Measurements from ENCODE around the gene DUT. TPM values are rescaled to one million over a fixed set of nuclear protein-coding genes. Genes with fewer than 3 reads are reported as not detected.

Gene DUT
- polyA plus RNA-seq, 4 donors = 12.7 to 98.0 (median 56.1) TPM

GRCh38 chr15:48375767-48376166 is 44.5 kb downstream of the DUT start:
- peaks cover 0 to 3% (median 0%) of the 10 kb centered on the region in 3 donors for H3K27me3 ChIP-seq (ENCODE audit: control insufficient read depth in 3 of 3, insufficient read depth in 3 of 3, low read length in 3 of 3)
- 89 to 98% (median 96%) methylated on average over 2 of the region's 2 CpGs for WGBS, 3 donors
- H3K4me1 ChIP-seq (ENCODE audit: control insufficient read depth in 3 of 3, insufficient read depth in 2 of 3, low read depth in 1 of 3, low read length in 2 of 3) = no peaks in the 10 kb centered on the region
- no peak overlapping the region for H3K27ac ChIP-seq (ENCODE audit: low read depth in 1 of 3, low read length in 2 of 3)
- DNase-seq (no peak), FAIRE-seq (no peak)
- no peaks in the 10 kb centered on the region for H3K36me3 ChIP-seq (ENCODE audit: control insufficient read depth in 3 of 3, insufficient read depth in 2 of 3, low read depth in 1 of 3, low read length in 3 of 3)
- no peak overlapping the region for H3K4me3 ChIP-seq (ENCODE audit: low read depth in 1 of 3, low read length in 3 of 3)
- H3K9me3 ChIP-seq (ENCODE audit: control insufficient read depth in 2 of 2, insufficient read depth in 1 of 2, low read depth in 1 of 2, low read length in 1 of 2) = no peaks in the 10 kb centered on the region

- 82 to 84% (median 83%) methylated on average over 4 of the region's 4 CpGs for WGBS, 3 donors
- Histone ChIP-seq H3K27me3 (ENCODE audit: control insufficient read depth in 3 of 3, insufficient read depth in 3 of 3, low read length in 3 of 3) (no peaks in the 10 kb centered on the region), H3K9me3 (ENCODE audit: control insufficient read depth in 2 of 2, insufficient read depth in 1 of 2, low read depth in 1 of 2, low read length in 1 of 2) (no peaks in the 10 kb centered on the region), H3K4me3 (ENCODE audit: low read depth in 1 of 3, low read length in 3 of 3) (no peak overlapping the region), H3K4me1 (ENCODE audit: control insufficient read depth in 3 of 3, insufficient read depth in 2 of 3, low read depth in 1 of 3, low read length in 2 of 3) (no peaks in the 10 kb centered on the region), H3K36me3 (ENCODE audit: control insufficient read depth in 3 of 3, insufficient read depth in 2 of 3, low read depth in 1 of 3, low read length in 3 of 3) (no peaks in the 10 kb centered on the region), H3K27ac (ENCODE audit: low read depth in 1 of 3, low read length in 2 of 3) (no peak overlapping the region)
- FAIRE-seq (no peak), DNase-seq (no peak)
Observed at GRCh38 chr15:48380198-48380597, 49.0 kb downstream of the DUT start.

DNA sequence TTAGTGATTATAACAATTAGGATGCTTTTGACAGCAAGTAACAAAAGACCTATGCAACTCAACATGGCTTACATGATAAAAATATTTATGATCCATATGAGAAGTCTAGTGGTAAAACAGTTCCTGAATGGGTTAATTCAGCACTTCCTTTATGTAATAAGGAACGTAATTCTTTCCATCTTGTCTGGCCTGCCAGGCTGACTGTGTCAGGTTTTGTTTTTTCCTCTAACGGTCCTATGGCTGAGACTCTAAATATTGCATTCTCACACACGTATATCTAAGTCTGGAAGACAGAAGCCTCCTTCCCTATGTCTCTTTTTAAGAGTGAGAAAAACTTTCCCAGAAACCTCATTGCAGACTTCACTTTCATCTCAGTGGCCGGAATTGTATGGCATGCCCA is 50.6 kb downstream of the DUT start:
- Histone ChIP-seq H3K36me3 (ENCODE audit: control insufficient read depth in 3 of 3, insufficient read depth in 2 of 3, low read depth in 1 of 3, low read length in 3 of 3) (no peaks in the 10 kb centered on the region), H3K9me3 (ENCODE audit: control insufficient read depth in 2 of 2, insufficient read depth in 1 of 2, low read depth in 1 of 2, low read length in 1 of 2) (peaks cover 0 to 2% of the 10 kb centered on the region in 2 donors), H3K4me1 (ENCODE audit: control insufficient read depth in 3 of 3, insufficient read depth in 2 of 3, low read depth in 1 of 3, low read length in 2 of 3) (no peaks in the 10 kb centered on the region), H3K4me3 (ENCODE audit: low read depth in 1 of 3, low read length in 3 of 3) (no peak overlapping the region), H3K27ac (ENCODE audit: low read depth in 1 of 3, low read length in 2 of 3) (no peak overlapping the region), H3K27me3 (ENCODE audit: control insufficient read depth in 3 of 3, insufficient read depth in 3 of 3, low read length in 3 of 3) (no peaks in the 10 kb centered on the region)
- DNase-seq = no peak
- 57 to 63% (median 61%) methylated on average over 4 of the region's 4 CpGs for WGBS, 3 donors
- no peak for FAIRE-seq

GRCh38 chr15:48383031-48383430 is 51.8 kb downstream of the DUT start:
- DNase-seq (no peak), FAIRE-seq (no peak)
- Histone ChIP-seq H3K4me1 (ENCODE audit: control insufficient read depth in 3 of 3, insufficient read depth in 2 of 3, low read depth in 1 of 3, low read length in 2 of 3) (no peaks in the 10 kb centered on the region), H3K27ac (ENCODE audit: low read depth in 1 of 3, low read length in 2 of 3) (no peak overlapping the region), H3K9me3 (ENCODE audit: control insufficient read depth in 2 of 2, insufficient read depth in 1 of 2, low read depth in 1 of 2, low read length in 1 of 2) (peaks cover 0 to 2% of the 10 kb centered on the region in 2 donors), H3K36me3 (ENCODE audit: control insufficient read depth in 3 of 3, insufficient read depth in 2 of 3, low read depth in 1 of 3, low read length in 3 of 3) (no peaks in the 10 kb centered on the region), H3K27me3 (ENCODE audit: control insufficient read depth in 3 of 3, insufficient read depth in 3 of 3, low read length in 3 of 3) (no peaks in the 10 kb centered on the region), H3K4me3 (ENCODE audit: low read depth in 1 of 3, low read length in 3 of 3) (no peak overlapping the region)
- WGBS, 3 donors = 69 to 74% (median 72%) methylated on average over 2 of the region's 2 CpGs

GRCh38 chr15:48384616-48385015 is 53.4 kb downstream of the DUT start:
- WGBS, 3 donors = 73 to 86% (median 78%) methylated on average over 3 of the region's 3 CpGs
- DNase-seq = no peak
- Histone ChIP-seq H3K4me1 (ENCODE audit: control insufficient read depth in 3 of 3, insufficient read depth in 2 of 3, low read depth in 1 of 3, low read length in 2 of 3) (no peaks in the 10 kb centered on the region), H3K36me3 (ENCODE audit: control insufficient read depth in 3 of 3, insufficient read depth in 2 of 3, low read depth in 1 of 3, low read length in 3 of 3) (no peaks in the 10 kb centered on the region), H3K27me3 (ENCODE audit: control insufficient read depth in 3 of 3, insufficient read depth in 3 of 3, low read length in 3 of 3) (no peaks in the 10 kb centered on the region), H3K9me3 (ENCODE audit: control insufficient read depth in 2 of 2, insufficient read depth in 1 of 2, low read depth in 1 of 2, low read length in 1 of 2) (peaks cover 0 to 2% of the 10 kb centered on the region in 2 donors), H3K4me3 (ENCODE audit: low read depth in 1 of 3, low read length in 3 of 3) (no peak overlapping the region), H3K27ac (ENCODE audit: low read depth in 1 of 3, low read length in 2 of 3) (no peak overlapping the region)
- FAIRE-seq = no peak

DNA sequence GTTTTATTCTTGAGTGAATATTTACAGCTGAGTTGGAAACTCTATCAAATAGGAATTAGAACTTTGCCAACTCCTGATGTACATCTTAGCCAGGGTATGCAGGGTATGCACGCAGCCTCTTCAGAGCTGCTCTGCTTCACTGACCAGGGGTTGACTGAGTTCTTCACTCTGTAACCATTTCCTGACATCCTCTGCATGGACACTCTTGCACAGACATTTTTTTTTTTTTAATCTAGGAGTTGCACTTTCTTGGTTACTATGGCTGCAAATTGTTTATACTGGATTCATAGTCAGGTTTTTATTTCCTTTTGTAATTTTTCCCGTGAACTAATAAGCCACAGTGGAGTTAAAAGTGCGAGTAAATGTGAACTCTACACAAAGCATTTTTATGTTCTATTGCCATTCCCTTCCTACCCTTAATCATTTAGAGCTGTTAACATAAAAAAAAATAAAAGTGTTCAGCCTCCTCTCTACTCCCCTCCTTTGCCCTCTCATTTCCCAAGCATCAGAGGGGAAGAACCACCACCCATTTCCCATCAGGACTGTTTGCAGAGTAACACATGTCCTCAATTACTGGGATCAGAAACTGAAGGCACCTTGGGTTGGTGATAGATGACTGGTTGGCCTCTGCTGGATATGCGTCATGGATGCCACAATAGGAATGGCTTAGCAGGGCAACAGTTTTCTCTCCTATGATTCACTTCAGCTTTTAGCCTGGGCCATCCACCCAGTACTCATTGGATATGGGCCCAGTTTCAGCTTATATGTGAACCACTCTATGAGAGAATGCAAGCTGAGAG is 54.0 kb downstream of the DUT start:
- Histone ChIP-seq H3K27ac (ENCODE audit: low read depth in 1 of 3, low read length in 2 of 3) (no peak overlapping the region), H3K4me1 (ENCODE audit: control insufficient read depth in 3 of 3, insufficient read depth in 2 of 3, low read depth in 1 of 3, low read length in 2 of 3) (no peaks in the 10 kb centered on the region), H3K9me3 (ENCODE audit: control insufficient read depth in 2 of 2, insufficient read depth in 1 of 2, low read depth in 1 of 2, low read length in 1 of 2) (peaks cover 0 to 2% of the 10 kb centered on the region in 2 donors), H3K36me3 (ENCODE audit: control insufficient read depth in 3 of 3, insufficient read depth in 2 of 3, low read depth in 1 of 3, low read length in 3 of 3) (no peaks in the 10 kb centered on the region), H3K4me3 (ENCODE audit: low read depth in 1 of 3, low read length in 3 of 3) (no peak overlapping the region), H3K27me3 (ENCODE audit: control insufficient read depth in 3 of 3, insufficient read depth in 3 of 3, low read length in 3 of 3) (no peaks in the 10 kb centered on the region)
- no peak for DNase-seq
- 62 to 75% (median 67%) methylated on average over 4 of the region's 4 CpGs for WGBS, 3 donors
- no peak for FAIRE-seq

- no peak overlapping the region for H3K27ac ChIP-seq (ENCODE audit: low read depth in 1 of 3, low read length in 2 of 3)
- H3K27me3 ChIP-seq (ENCODE audit: control insufficient read depth in 3 of 3, insufficient read depth in 3 of 3, low read length in 3 of 3) = no peaks in the 10 kb centered on the region
- H3K4me3 ChIP-seq (ENCODE audit: low read depth in 1 of 3, low read length in 3 of 3) = no peak overlapping the region
- peaks cover 0 to 2% of the 10 kb centered on the region in 2 donors for H3K9me3 ChIP-seq (ENCODE audit: control insufficient read depth in 2 of 2, insufficient read depth in 1 of 2, low read depth in 1 of 2, low read length in 1 of 2)
- 63 to 69% (median 67%) methylated on average over 4 of the region's 4 CpGs for WGBS, 3 donors
- no peaks in the 10 kb centered on the region for H3K36me3 ChIP-seq (ENCODE audit: control insufficient read depth in 3 of 3, insufficient read depth in 2 of 3, low read depth in 1 of 3, low read length in 3 of 3)
- H3K4me1 ChIP-seq (ENCODE audit: control insufficient read depth in 3 of 3, insufficient read depth in 2 of 3, low read depth in 1 of 3, low read length in 2 of 3) = no peaks in the 10 kb centered on the region
- DNase-seq (no peak), FAIRE-seq (no peak)
Observed at GRCh38 chr15:48388016-48388851, 57.0 kb downstream of the DUT start.

DNA sequence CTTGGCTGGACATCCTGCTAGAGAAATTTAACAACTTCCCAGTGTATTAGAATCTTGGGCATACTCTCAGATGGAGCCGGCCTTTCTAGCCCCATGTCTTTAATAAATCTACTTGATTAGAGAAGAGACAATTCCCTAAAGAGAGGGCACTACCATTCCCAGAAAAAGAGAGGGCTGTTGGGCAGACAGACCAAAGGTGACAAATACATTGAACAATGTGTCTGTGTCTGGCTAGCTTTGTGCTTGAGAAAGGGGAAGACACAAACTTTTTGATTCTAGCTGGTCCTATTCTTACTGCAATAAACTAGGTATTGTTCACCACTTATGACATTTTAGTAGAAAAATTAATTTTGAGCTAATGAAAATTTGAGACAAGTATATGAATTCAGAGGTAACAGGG is 57.7 kb downstream of the DUT start:
- FAIRE-seq (no peak), DNase-seq (no peak)
- Histone ChIP-seq H3K27ac (ENCODE audit: low read depth in 1 of 3, low read length in 2 of 3) (no peak overlapping the region), H3K9me3 (ENCODE audit: control insufficient read depth in 2 of 2, insufficient read depth in 1 of 2, low read depth in 1 of 2, low read length in 1 of 2) (peaks cover 0 to 2% of the 10 kb centered on the region in 2 donors), H3K27me3 (ENCODE audit: control insufficient read depth in 3 of 3, insufficient read depth in 3 of 3, low read length in 3 of 3) (no peaks in the 10 kb centered on the region), H3K36me3 (ENCODE audit: control insufficient read depth in 3 of 3, insufficient read depth in 2 of 3, low read depth in 1 of 3, low read length in 3 of 3) (no peaks in the 10 kb centered on the region), H3K4me3 (ENCODE audit: low read depth in 1 of 3, low read length in 3 of 3) (no peak overlapping the region), H3K4me1 (ENCODE audit: control insufficient read depth in 3 of 3, insufficient read depth in 2 of 3, low read depth in 1 of 3, low read length in 2 of 3) (no peaks in the 10 kb centered on the region)
- WGBS, 3 donors = 80 to 90% (median 89%) methylated on average over 1 of the region's 1 CpG

All from small intestine (tissue), 7 donors.